Fibroblast of the aortic adventitia (primary cell): ENCODE measurements around the gene GCK. TPM values are rescaled to one million over a fixed set of nuclear protein-coding genes. Genes with fewer than 3 reads are reported as not detected.
A peak's percentile ranks its signal among the peaks of the same experiment; 100 is the strongest.

Experiments used
- DNase-seq: peaks from one replicate; pipeline ENCODE4 v3.0.0-alpha.2; 2010; ENCODE audit warnings: low read depth
- H3K4me3 ChIP-seq: 2 replicates; pipeline ENCODE4 v1.5.1; 2011; ENCODE audit warnings: low read depth, mild to moderate bottlenecking, control low read depth, low read length, moderate library complexity
- CTCF ChIP-seq: IDR thresholded peaks from 2 replicates; pipeline ENCODE4 v1.5.1; 2011; ENCODE audit warnings: mild to moderate bottlenecking, low read length, control low read depth, inconsistent platforms; ENCODE audit not compliant: insufficient read depth
- total RNA-seq: library from RNA; depleted of rRNA; stranded (reverse); fragments of >200 nt; gene quantifications from 2 replicates; pipeline ENCODE4 v1.2.3, GENCODE V29; 2012; ENCODE audit warnings: low replicate concordance

GCK gene
- total RNA-seq, 1 donor = 0.36 TPM

- TF ChIP-seq CTCF = no peak
- no peak overlapping the region for H3K4me3 ChIP-seq
- DNase-seq = no peak
Measured at GRCh38 chr7:44151956-44152355, 37.3 kb downstream of the GCK start.

GRCh38 chr7:44150966-44151941 is 38.0 kb downstream of the GCK start:
- no peak for TF ChIP-seq CTCF
- DNase-seq = no peak
- no peak overlapping the region for H3K4me3 ChIP-seq

GRCh38 chr7:44150466-44150832 is 38.8 kb downstream of the GCK start:
- TF ChIP-seq CTCF = no peak
- DNase-seq = no peak

GRCh38 chr7:44149571-44150465 is 39.4 kb downstream of the GCK start:
- H3K4me3 ChIP-seq = no peak overlapping the region
- DNase-seq = peak; percentile 49
- TF ChIP-seq CTCF = no peak

More at GRCh38 chr7:44150466-44150832, 38.8 kb downstream of the GCK start:
- no peak overlapping the region for H3K4me3 ChIP-seq

- no peak overlapping the region for H3K4me3 ChIP-seq
- TF ChIP-seq CTCF = no peak
- DNase-seq = no peak
Measured at GRCh38 chr7:44148961-44149536, 40.2 kb downstream of the GCK start.

- no peak overlapping the region for H3K4me3 ChIP-seq
Measured at GRCh38 chr7:44148166-44148565, 41.1 kb downstream of the GCK start.

More at GRCh38 chr7:44148166-44148565, 41.1 kb downstream of the GCK start:
- DNase-seq = peak; percentile 7
- no peak for TF ChIP-seq CTCF
